C1 segment of cervical spinal cord (tissue), 14 donors: ENCODE data around the gene SLCO4A1.

ENCODE experiments used
- DNase-seq, 14 donors: peaks; one replicate each; lab custom pipeline; 2025; lab: John Stamatoyannopoulos, UW

Gene SLCO4A1

GRCh38 chr20:62699296-62699695 lies 57.0 kb downstream of the SLCO4A1 start:
- DNase-seq, result no peak

DNA sequence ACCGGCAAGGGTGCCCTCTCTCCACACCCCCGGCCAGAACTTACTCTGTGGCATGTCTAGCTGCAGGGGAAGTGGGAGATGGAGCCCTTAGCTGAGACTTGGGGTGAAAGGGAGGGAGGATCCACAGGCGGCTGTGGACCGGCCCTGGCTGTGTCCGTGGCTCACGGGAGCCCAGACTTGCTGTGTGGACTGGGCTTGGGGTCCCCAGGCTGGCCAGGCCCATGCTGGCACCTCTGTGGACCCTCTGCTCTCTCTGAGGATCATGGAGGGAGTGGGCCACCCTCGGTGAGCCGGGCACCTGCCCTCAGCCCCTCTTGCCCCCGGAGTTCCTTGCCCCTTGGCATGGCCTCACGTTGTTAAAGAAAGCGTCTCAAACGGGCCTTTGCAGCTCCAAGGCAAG lies 57.4 kb downstream of the SLCO4A1 start:
- no peak for DNase-seq

DNA sequence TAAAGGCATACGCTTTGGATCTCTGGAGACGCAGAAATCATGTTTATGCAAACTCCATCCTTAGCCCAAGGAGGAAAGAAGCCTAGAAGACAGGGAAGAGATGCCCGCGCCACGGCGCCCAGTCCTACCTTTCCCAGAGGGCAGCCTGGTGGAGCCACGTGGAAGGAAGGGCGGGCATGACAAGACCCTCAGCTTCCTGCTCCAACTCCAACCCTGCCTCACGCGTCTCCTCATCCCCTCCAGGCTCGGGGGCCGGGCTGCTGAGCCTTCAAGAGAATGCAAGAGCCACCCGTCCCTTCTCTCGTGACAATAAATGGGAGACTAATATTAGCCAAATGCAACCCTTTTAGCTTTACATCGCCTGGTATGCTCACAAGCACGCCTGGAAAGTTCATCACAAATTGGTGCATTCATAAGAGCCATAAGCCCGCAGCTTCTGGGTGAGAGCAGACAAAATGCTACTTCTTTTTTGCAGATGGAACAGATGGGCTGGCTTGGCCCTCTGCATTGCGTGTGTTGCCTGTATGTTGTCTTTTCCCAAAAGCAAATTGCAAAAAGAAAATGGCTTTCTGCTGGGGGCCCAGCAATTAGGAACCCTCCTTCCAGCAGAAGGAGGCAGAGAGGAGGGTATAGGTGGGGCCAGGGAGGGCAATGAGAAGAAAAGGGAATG lies 58.1 kb downstream of the SLCO4A1 start:
- no peak for DNase-seq

- DNase-seq, result no peak
Measured at GRCh38 chr20:62701161-62702012, 59.1 kb downstream of the SLCO4A1 start.

- DNase-seq, result no peak
Measured at GRCh38 chr20:62702013-62702300, 59.7 kb downstream of the SLCO4A1 start.

DNA sequence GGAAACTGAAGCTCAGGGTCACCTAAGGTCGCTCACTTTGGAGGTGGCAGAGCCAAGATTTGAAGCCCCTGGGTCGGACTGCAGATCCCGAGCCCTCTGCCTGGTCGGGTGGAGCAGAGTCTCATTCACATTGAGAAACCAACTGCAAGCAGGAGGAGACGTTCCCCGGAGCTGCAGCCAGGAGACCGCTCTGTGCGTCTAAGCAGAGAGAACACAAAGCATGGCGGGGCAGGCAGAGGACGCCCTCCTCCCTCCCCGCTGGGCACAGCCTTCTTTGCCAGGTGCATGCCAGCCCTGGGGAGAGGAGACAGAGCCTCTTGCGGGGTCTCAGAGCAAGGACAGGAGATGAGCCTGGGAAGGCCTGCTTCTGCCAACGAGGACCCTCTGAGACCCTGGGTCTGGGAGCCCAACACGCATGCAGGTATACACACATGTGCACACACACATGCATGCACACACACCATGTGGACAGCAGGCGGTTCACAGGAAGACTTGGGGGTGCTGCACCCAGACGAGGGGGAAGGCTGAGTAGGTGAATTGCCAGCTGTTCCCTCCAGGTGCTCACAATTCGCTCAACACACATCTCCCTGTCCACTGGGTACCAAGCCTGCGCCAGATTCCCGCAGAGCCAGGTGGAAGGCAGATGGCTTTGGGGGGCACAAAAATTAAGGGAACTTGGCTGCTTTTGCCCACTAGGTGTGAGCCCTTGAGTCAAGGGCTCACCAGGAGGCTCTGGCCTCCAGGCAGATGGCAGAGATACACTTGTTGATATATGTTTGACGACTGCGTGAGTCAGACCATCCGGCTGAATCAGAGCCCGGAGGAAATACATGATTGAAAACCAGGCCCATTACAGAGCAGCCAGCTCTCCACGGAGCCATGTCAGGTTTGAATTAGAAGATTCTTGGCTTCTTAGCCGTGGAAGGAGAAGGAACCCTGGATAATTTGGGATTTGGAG lies 60.9 kb downstream of the SLCO4A1 start:
- DNase-seq, result no peak

- no peak for DNase-seq
Measured at GRCh38 chr20:62703853-62704228, 61.5 kb downstream of the SLCO4A1 start.

GRCh38 chr20:62704341-62704948 lies 62.1 kb downstream of the SLCO4A1 start:
- DNase-seq, result peak in 2 of 14 donors; percentile 9 to 15

- DNase-seq, result no peak
Measured at GRCh38 chr20:62705627-62706026, 63.3 kb downstream of the SLCO4A1 start.

- DNase-seq, result no peak
Measured at GRCh38 chr20:62706344-62706743, 64.0 kb downstream of the SLCO4A1 start.

DNA sequence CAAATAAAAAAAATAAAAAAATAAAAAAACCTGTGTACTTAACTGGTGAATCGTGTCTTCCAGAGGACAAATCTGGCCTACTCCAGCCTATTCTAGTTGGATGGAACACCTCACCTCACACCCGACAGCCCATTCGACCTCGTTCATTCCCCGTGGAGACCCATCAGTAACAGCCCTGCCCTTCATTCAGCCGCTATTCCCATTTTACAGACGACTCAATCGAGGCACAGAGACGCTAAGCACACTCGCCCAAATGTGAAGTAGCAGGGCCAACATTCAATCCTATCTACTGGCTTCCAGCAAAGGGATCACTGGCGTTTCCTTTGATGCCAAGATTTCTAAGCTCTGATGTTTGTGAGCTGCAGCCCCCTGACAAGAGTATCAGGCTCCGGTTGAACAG lies 64.6 kb downstream of the SLCO4A1 start:
- no peak for DNase-seq

DNA sequence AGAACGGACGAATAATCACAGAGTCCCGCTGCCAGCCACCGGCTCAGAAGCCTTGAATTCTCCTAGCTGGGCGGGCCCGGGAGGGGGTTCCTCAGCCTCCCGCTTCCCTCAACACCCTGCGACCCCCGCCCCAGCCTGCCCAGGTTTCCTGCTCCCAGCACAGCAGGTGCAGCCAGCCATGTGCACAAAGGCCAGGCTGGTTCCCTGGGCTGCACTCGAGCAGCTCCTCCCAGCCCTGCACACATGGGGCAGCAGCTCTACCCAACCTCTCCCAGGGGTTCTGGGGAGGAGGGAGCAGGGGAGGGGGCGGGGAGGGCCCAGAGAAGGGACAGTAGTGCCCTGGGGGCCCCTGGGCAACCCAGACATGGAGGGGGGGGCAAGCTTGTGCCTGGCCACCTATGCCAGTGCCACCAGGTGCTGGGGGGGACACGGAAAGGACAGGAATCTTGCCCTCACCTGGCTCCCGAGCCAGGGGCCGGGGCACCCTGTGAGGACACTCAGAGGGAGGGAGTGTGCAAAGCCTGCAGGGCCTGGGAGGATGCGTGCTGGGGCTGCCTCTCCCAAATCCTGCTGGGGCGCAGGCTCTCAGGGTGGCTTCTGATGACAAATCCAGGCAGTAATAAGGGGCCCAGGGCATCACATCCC lies 65.1 kb downstream of the SLCO4A1 start:
- DNase-seq, result no peak

DNA sequence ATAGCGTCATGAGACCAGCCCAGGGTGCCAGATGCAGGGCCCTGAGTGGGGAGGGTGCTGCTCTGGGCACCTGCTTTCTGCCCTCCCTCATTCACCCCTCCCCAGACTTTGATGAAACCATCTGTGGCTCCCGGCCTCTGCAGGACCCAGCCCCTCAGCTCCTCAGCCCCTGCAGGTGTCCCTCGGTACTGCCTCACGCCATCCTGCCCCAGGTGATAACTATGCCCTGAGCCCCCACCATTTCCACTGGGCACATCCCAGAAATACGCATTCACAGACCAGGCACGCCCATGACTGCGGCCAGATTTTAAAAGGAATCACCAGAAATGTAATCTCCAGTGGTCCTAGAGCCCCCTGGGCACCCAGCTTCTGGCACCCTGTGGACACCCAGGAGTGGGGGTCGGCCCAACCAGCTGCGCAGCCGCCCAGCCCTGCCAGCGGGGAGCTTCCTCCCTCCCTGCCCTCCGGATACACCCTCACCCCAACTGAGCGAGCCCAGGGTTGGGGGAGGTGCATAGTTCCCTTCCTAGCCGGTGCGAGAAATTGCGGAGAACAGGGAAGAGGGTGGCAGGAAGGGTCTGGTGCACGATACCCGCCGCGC lies 65.7 kb downstream of the SLCO4A1 start:
- no peak for DNase-seq

DNA sequence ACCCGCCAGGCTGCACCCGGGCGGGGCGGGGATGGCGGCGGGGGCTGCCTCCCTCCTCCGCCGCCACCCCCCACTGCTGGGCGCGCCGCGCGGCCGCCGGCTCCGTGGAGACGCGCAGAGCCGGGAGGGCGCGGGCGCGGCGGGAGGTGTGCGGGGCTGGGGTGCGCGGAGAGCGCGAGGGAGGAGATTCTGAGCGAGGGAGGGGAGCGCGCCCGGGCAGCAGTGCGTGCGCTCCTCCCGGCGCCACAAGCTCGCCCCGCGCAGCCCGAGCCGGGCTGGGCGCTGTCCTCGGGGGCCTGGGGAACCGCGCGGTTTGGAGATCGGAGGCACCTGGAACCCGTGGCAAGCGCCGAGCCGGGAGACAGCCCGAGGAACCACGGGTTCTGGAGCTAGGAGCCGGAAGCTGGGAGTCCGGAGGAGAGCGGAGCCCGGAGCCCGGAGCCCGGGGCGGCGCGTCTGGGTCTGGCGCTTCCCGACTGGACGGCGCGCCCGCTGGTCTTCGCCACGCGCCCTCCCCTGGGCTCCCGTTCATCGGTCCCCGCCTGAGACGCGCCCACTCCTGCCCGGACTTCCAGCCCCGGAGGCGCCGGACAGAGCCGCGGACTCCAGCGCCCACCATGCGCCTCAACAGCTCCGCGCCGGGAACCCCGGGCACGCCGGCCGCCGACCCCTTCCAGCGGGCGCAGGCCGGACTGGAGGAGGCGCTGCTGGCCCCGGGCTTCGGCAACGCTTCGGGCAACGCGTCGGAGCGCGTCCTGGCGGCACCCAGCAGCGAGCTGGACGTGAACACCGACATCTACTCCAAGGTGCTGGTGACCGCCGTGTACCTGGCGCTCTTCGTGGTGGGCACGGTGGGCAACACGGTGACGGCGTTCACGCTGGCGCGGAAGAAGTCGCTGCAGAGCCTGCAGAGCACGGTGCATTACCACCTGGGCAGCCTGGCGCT lies 66.6 kb downstream of the SLCO4A1 start, which contains the start of gene NTSR1:
Gene NTSR1 (plus strand): TSS at position 246 of the 946 bp plus-strand sequence. CDS start 372 bp downstream, at position 618.
- DNase-seq, result no peak

GRCh38 chr20:62709537-62709905 lies 67.2 kb downstream of the SLCO4A1 start:
- DNase-seq, result no peak

- DNase-seq, result no peak
Measured at GRCh38 chr20:62710221-62710885, 68.0 kb downstream of the SLCO4A1 start.

DNA sequence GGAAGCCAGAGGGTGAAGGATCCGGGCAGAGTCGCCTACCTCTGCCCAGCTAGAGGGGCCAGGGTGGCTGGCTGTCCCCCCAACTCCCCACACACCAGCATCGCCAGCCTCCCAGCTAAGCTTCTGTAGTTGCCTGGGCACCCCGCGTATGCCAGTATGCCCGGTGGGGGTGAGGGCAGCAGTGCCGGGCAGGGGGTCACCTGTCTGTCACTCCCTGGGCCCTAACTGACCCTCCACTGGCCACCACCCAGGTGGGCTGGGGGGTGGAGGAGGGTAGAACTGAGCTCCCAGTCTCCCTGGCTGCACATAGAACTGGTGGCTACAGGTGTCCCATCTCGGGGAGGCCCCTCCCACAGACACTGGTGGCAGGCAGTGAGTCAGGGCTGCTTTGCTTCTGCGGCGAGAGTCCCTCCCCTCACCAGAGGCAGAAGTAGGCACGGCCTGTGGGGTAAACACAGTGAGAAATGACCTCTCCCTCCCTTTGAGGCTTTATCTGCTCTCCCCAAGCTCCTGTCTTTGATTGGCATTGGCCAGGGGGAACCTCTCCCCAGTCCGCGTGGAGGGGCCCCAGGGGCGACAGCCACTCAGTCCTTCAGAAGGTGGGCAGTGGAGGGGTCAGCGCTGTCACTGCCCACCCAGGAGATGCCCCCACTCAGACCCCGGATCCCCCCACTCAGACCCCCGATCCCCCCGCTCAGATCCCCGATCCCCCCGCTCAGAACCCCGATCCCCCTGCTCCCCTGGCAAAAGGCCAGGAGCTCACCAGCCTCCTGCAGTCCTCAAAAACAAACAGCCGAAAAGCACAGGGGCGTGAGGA lies 68.8 kb downstream of the SLCO4A1 start:
- DNase-seq, result no peak

DNA sequence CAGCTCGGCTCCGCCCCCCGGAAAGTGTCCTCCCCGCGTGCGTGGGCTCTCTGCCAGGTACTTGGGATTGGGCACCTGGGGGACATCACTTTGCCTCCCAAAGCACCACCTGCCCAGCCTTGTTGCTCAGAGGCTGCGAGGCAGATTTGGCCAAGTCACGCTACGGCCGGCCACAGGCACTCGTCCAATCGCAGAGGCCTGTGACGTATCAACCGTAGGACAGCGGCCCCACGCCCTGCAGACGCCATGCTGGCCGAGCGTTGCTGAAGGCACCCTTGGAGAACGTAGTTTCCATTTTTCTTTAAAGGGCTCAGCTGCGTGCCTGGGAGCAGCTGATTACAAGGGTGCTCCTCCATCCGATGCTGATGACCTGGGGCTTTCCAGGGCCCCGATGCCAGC lies 69.4 kb downstream of the SLCO4A1 start:
- no peak for DNase-seq
